ENCODE results near the gene BTBD19.
A peak's percentile ranks its signal among the peaks of the same experiment; 100 is the strongest.
"Not testable (repeated sequence)": the region's sequence is repeated elsewhere in the genome, so short reads cannot be mapped to it uniquely, and the experiment has no call there.

The BTBD19 gene

DNA sequence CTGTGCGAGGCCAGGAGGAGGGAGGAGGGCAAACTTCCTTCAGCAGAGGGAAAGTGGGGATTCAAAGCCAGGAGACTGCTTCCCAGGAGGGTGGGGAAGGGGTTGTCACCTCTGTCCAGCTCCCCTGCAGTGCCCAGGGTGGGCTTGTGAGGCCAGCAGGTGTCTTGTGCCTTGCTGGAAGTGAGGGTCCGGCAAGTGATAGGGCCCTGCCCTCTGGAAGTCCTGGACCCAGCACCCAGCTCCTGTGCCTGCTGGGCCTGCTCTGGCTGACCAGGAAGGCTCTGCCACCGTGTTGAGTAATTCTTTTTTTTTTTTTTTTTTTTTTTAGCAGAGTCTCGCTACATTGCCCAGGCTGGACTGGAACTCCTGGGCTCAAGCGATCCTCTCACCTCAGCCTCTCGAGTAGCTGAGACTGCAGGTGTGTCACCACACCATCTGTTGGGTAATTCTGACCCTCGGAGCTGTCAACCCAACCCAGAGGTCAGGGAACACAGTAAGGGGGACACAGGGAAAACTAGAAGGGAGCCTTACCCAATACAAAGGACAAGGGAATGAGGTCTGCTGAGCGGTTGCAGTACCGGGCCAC is 21.4 kb upstream of the BTBD19 start:
- H3K27ac ChIP-seq: no peak overlapping the region

DNA sequence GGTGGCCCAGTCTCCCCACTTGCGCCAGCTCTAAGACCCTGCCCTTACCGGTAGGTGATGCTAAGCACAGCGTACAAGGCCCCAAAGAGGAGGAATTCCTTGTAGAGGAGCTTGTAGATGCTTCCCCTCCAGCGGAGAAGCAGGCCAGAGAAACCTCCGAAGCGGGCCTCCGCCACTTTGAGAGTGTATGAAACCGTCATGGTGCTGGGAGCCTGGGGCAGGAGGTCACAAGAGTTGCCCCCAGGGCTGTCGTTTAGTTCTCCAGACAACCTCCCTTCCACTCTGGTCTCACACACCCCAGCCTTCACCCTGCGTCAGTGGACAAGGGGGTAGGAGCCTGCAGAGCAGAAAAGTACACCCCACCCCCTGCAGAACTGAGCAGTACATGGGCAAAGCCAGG is 20.8 kb upstream of the BTBD19 start:
- no peak overlapping the region for H3K27ac ChIP-seq

More for the DNA sequence above, 21.4 kb upstream of the BTBD19 start:
- DNase-seq (ENCODE audit: low read depth, low spot score): no peak

DNA sequence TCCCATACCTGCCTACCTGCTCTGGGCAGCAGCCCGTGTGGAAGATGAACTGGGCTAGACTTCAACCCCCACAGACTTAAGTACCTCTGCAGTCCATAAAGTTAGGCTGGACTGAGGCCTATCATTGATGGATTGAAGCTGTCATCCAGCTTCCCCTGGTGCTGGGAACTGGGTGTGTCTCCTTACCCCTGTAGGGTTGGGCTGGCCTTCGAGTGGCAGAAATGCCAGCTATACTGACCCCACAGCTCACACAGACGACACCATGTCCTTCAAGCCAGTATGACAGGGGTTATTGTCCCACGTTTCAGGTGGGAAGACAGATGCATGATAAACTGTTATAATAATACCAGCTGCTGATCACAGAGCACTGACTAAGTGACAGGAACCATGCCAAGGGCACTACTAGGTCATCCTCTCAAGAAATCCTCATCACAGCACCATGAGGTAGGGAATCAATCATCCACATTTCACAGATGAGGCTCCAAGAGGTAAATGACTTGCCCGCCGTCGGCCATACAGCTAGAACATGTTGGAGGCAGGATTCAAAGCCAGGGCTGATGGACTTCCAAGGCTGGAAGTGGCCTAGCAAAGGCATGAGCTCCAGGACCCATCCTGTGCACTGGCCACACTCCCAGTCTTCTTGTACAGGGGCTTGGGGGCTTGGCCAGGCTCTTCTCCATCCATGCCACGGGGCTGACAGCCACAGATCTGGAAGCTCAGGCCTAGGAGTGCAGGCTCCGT is 20.0 kb upstream of the BTBD19 start, which contains the start of gene BEST4:
Gene BEST4, minus strand, starts transcription at position 51 of the 741 bp plus-strand sequence. CDS start 465 bp downstream, outside the sequence.
- H3K27ac ChIP-seq: no peak within 1 kb of the TSS
- DNase-seq (ENCODE audit: low read depth, low spot score): no peak

More for the DNA sequence above, 20.8 kb upstream of the BTBD19 start:
- DNase-seq (ENCODE audit: low read depth, low spot score): no peak

DNA sequence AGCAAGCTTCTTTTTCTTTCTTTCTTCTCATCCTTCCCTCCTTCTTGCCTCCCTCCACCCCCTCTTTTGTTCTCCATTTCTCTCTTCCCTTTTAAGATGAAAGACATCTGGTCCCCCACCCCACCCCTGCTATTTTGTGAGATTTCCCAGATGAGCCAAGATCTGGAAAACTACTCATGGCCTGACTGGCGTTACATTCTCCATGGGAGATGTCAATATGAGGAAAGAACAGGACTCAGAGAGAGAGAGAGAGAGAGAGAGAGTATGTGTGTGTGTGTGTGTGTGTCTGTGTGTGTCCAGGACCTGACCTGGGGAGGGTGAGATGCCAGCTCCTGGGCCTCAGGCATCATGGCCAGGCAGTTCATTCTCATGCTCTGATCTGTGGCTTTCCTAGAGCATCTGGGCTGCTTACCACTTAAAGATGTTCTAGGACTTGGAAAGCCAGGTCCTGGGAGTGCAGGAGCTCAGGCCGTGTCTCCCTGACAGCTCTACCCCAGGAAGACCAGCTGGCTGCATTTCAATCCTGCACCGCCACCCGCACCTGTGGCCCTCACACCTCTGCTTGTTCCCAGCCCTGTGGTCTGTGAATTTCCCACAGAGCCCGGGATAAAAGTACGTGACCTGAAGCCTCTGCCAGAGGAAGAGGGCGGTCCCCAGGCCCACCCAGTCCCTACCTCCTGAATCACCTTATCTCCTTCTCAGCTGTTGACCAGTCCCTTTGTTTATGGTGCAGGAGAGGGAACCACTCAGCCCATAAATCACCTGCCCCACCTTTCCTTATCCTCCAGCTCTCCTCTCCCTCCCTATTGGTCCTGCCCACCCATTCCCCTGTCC is 17.1 kb upstream of the BTBD19 start:
- no peak for DNase-seq (ENCODE audit: low read depth, low spot score)
- no peak overlapping the region for H3K27ac ChIP-seq

DNA sequence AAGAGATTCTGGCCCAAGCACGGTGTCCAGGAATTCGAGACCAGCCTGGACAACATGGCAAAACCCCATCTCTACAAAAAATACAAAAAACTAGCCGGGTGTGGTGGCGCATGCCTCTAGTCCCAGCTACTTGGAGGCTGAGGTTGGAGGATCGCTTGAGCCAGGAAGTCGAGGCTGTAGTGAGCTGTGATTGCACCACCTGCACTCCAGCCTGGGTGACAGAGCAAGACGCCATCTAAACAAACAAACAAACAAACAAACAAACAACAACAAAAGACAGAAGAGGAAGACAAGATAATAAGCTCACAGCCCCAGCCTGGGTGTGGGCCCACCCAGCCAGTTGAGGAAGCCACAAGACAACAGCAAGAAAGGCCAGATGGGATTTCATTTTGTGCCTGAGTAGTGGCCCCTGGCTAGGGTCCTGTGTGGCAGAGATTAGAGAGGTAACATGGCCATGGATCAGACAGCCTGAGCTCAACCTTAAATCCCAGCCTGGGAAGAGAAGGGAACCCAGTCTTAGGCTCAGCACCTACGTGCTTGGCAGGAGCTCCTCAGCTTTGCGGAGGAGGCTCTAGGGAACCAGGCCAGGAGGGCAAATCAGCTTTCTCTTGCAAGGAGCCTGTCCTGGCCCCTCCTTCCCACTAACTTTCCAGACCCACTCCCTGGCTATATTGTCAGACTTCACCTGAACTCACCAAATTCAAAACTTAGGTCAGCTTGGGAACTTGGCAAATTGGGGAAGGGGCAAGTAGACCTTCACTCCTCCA is 15.4 kb upstream of the BTBD19 start:
- no peak overlapping the region for H3K27ac ChIP-seq
- no peak for DNase-seq (ENCODE audit: low read depth, low spot score)

DNA sequence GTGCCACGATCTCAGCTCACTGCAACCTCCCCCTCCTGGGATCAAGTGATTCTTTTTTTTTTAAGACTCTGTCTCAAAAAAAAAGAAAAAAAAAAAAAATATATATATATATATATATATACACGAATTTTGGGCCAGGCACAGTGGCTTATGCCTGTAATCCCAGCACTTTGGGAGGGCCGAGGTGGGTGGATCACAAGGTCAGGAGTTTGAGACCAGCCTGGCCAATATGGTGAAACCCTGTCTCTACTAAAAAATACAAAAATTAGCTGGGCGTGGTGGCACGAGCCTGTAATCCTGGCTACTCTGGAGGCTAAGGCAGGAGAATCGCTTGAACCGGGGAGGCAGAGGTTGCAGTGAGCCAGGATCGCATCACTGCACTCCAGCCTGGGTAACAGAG is 10.4 kb upstream of the BTBD19 start:
- DNase-seq (ENCODE audit: low read depth, low spot score); H3K27ac ChIP-seq: not testable (repeated sequence)

DNA sequence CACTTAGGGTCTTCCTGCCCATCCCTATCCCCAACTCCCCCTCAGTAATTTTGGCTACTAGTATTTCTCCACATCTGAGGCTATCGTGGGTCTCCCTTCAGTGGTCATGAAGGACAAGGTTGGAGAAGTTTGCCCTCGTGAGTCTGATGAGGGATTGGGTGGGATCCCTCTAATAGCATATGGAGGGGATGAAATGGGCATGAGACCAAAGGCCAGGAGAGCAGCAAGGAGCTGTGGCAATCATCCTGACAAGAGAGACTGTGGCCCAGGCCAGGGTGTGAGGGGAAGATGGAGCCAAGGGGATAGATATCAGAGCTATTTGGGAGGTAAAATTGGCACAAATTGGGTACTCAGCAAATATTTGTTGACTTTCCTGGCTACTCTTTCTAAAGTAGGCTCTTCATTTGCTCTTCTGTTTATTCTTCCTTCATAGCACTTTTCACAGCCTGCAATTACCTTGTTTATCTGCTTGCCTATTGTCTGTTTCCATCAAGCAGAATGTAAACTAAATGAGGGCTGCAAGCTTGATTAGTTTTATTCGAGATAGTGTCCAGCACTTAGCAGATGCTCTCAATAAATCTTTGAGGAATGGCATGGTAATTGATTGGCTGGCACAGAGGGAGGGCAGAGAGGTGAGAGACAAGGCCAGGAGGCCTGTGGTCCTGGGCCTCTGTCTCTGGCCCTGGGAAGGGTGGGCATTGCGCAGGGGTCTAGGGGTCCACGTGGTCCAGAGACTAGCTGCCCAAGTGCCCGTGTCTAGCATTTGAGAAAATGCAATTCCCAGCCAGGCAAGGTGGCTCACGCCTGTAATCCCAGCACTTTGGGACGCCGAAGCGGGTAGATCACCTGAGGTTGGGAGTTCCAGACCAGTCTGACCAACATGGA is 9.6 kb upstream of the BTBD19 start:
- peak overlapping the region; percentile 97 for H3K27ac ChIP-seq
- no peak for DNase-seq (ENCODE audit: low read depth, low spot score)

DNA sequence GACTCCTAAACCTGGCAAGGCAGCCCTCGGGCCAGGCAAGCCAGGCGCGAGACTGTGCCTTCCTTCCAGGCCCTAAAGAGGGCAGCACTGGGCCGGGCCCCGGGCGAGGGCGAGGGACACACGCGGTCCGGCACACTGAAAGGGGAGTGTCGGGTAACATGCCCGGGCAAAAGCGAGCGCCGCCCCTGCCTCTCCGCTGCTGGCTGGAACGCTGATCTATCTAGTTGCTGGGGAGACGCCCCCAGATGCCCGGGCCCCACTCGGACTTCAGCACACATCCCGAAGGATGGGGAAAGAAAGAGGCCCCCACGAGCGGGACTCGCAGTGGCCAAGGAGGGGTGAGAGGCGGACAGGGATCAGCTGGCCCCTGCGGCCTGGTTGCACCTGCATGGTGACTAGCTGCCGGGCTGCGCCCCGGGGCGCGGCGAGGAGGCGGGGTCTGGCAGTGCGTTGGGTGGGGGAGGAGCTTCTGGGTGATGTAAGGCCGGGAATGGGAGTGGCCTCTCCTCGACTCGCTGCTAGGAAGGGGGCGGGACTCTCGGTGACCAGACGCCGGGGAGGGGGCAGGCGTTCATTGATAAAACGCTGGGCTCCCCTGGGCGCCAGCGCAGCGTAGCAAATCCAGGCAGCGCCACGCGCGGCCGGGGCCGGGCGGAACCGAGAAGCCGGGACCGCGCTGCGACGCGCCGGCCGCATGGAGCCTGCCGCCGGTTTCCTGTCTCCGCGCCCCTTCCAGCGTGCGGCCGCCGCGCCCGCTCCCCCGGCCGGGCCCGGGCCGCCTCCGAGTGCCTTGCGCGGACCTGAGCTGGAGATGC is 8.3 kb upstream of the BTBD19 start, which contains the start of gene PLK3:
Gene PLK3, plus strand, starts transcription at position 608 of the 815 bp plus-strand sequence. Its CDS starts 87 bp downstream, at position 695.
- peak; percentile 90 for DNase-seq (ENCODE audit: low read depth, low spot score)
- H3K27ac ChIP-seq: peak within 1 kb of the TSS; percentile 97

DNA sequence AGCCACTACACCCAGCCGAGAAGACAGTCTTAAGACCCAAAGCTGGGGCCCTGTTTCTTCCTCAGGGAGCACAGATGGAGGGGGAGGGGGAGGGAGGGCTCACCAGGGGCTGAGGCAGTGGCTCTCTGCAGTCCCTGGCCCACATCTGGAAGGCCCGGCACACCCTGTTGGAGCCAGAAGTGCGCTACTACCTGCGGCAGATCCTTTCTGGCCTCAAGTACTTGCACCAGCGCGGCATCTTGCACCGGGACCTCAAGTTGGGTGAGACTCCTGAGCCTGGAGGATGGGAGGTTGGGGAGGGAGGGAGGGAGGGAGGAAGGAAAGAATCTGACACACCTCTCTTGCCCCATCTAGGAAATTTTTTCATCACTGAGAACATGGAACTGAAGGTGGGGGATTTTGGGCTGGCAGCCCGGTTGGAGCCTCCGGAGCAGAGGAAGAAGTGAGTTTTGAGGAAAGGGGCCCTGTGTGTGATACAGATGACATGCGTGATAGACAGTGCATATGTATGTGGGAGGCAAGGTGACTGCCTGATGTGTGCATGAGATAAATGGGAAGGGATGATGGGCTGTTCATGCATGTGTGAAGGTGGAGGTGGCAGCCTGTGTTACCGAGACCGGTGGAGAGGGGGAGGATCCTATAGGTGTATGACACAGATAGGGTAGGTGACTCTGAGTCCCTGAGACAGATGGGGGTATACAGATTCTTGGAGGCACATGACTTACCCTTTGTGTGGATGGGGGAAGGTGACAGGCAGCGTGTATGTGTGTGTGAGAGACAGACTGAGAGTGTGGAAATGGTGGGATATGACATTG is 6.6 kb upstream of the BTBD19 start:
- DNase-seq (ENCODE audit: low read depth, low spot score): no peak
- H3K27ac ChIP-seq: peak overlapping the region; percentile 97

DNA sequence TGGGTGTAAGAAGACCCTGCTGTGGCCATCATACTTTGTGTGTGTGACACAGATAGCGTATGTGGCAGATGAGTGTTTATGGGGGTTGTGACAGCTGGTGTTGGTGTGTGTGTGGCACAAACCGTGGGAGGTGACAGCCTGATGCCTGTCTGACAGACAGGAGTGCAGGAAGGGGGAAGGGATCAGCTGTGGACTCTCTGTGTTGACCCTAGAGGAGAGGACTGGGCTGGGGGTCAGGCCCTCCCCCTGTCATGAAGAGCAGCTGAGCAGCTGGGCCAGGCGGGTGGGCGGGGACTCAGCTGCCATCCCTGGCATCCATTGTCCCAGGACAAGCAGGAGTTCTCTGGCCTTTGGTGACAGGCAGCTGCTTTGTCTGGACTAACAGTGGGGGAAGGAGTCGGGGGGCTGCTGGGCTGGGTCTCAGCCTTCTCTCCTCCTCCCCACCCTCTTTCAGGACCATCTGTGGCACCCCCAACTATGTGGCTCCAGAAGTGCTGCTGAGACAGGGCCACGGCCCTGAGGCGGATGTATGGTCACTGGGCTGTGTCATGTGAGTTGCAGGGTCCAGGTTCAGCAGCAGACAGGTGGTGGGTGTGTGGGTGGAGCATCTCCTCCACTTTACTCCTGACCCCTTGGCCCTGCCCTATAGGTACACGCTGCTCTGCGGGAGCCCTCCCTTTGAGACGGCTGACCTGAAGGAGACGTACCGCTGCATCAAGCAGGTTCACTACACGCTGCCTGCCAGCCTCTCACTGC is 5.8 kb upstream of the BTBD19 start:
- peak overlapping the region; percentile 97 for H3K27ac ChIP-seq
- no peak for DNase-seq (ENCODE audit: low read depth, low spot score)

DNA sequence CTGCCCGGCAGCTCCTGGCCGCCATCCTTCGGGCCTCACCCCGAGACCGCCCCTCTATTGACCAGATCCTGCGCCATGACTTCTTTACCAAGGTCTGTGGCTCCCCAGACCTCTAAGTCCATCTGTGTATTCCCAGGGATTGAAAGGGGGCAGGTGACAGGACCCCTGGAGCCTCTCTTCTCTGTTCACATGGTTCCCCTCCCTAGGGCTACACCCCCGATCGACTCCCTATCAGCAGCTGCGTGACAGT is 5.3 kb upstream of the BTBD19 start:
- H3K27ac ChIP-seq: peak overlapping the region; percentile 97

DNA sequence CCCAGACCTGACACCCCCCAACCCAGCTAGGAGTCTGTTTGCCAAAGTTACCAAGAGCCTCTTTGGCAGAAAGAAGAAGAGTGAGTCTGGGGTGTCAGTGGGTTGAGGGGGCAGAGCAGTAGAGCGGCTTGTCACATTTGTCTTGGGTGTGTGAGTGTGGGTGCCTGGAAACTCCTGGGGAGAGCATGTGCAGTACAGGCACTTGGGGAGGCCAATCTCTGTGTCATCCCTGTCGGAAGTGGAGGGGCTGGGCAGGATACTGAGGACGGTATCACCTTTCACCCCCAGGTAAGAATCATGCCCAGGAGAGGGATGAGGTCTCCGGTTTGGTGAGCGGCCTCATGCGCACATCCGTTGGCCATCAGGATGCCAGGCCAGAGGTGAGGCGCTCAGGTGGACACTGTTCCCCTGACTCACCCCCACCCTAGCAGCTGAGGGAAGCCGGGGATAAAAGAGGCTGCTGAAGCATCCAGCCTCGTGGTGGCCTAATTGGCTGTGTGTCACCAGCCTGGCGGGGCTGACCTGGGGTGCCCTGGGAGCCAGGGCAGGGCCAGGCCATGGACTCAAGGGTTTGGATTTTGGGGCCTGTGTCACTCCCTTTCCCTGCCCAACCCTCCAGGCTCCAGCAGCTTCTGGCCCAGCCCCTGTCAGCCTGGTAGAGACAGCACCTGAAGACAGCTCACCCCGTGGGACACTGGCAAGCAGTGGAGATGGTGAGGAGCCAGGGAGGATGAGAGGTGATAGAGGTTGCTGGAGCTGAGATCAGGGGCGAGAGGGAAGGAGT is 4.8 kb upstream of the BTBD19 start:
- peak overlapping the region; percentile 97 for H3K27ac ChIP-seq
- no peak for DNase-seq (ENCODE audit: low read depth, low spot score)

More for the DNA sequence above, 5.3 kb upstream of the BTBD19 start:
- no peak for DNase-seq (ENCODE audit: low read depth, low spot score)

DNA sequence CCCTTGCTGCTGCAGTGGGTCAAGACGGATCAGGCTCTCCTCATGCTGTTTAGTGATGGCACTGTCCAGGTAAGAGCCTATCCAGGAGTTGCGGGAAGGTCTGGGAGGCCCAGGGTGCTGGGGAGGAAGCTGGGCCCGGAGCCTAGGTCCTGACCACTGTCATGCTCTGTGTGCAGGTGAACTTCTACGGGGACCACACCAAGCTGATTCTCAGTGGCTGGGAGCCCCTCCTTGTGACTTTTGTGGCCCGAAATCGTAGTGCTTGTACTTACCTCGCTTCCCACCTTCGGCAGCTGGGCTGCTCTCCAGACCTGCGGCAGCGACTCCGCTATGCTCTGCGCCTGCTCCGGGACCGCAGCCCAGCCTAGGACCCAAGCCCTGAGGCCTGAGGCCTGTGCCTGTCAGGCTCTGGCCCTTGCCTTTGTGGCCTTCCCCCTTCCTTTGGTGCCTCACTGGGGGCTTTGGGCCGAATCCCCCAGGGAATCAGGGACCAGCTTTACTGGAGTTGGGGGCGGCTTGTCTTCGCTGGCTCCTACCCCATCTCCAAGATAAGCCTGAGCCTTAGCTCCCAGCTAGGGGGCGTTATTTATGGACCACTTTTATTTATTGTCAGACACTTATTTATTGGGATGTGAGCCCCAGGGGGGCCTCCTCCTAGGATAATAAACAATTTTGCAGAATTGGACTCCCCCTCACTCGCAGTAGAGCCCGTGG is 2.9 kb upstream of the BTBD19 start:
- no peak for DNase-seq (ENCODE audit: low read depth, low spot score)
- H3K27ac ChIP-seq: peak overlapping the region; percentile 97

DNA sequence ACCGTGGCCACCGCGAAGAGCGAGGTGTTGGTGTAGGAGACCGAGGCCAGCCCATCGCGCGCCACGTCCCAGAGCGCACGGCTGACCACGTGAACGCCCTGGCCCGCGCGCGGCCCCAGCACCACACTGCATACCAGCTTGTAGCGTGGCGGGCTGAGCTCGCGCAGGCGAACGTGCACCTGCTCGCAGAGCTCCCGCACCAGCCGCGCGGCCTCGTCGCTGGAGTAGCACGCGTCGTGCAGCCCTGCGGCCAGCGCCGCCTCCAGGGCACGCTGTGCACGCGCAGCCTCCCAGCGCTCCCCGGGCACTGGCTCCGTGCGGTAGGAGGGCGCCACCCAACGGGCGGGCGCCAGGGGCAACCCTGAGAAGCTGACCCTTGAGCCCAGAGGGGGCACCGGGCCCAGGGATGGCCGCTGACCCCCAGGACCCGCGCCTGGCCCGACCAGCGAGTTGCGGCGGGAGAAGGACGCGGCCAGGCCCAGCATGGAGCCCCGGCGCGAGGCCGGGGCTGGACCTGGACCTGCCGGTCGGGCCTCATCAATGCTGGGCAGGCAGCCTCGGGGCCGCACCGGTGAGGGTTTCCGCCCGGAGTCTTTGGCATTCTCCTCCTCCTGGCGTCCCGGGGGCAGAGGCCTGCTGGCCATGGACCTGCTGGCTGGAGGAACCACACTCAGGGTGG is 2.2 kb upstream of the BTBD19 start:
- DNase-seq (ENCODE audit: low read depth, low spot score): no peak

DNA sequence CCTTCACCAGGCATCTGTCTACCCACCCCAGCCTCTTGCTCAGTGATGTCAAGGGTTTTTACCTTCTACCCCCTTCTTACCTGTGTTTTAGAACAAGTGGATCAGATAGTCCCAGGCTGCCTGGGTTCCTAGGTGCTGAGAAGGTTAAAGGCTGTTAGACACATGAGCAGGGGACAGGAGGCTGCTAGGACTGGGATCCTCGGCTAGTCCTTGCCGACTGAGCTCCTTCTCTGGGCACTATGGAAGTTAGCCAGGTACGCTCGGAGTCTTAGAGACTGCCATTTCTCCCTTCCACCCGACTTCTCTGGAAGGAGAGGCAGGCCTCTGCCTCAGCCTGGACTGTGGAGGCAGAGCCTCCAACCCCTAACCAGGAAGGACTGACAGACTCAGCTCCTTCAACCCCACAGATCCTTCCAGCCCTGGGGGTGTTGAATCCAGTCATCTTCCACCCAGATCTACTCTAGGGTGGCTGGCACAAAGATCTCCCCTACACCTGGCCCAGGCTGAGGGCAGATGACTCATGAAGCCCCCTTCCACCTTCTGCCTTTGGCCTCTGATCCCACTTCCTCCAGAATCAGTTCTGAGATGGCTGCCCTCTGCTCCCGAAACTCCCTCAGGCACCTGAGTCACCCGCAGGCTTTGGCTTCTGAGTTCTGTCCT is 1.5 kb upstream of the BTBD19 start, which contains the start of gene DYNLT4:
Gene DYNLT4, minus strand, starts transcription at position 648 of the 660 bp plus-strand sequence. CDS start 683 bp downstream, outside the sequence.
- H3K27ac ChIP-seq: peak within 1 kb of the TSS; percentile 97
- no peak for DNase-seq (ENCODE audit: low read depth, low spot score)

More for the DNA sequence above, 2.2 kb upstream of the BTBD19 start:
- peak overlapping the region; percentile 97 for H3K27ac ChIP-seq

Data from epithelial cell of prostate (primary cell).